NT2/D1 (cell line): ENCODE measurements around the gene DLG2.
A peak's percentile ranks its signal among the peaks of the same experiment; 100 is the strongest.

ENCODE experiments used
- DNase-seq: peaks from one replicate; pipeline ENCODE4 v3.0.0-alpha.2; 2011; ENCODE audit warnings: low read depth, low spot score
- H3K27me3 ChIP-seq: 2 replicates; pipeline ENCODE4 v1.6.0; 2011; ENCODE audit warnings: mild to moderate bottlenecking; ENCODE audit not compliant: insufficient read length, insufficient read depth
- H3K36me3 ChIP-seq: 2 replicates; pipeline ENCODE4 v1.6.1; 2011; ENCODE audit warnings: mild to moderate bottlenecking, low read length, mixed read lengths; ENCODE audit not compliant: insufficient read depth, insufficient read length
- H3K4me1 ChIP-seq: 2 replicates; pipeline ENCODE4 v1.5.1; 2011; ENCODE audit not compliant: insufficient read depth, insufficient read length
- H3K4me3 ChIP-seq: 2 replicates; pipeline ENCODE4 v1.5.1; 2011; ENCODE audit warnings: low read depth; ENCODE audit not compliant: insufficient read length
- H3K9ac ChIP-seq: 2 replicates; pipeline ENCODE4 v1.6.0; 2011; ENCODE audit warnings: low read depth; ENCODE audit not compliant: insufficient read length
- H3K9me3 ChIP-seq: 2 replicates; pipeline ENCODE4 v1.5.1; 2011; ENCODE audit warnings: mild to moderate bottlenecking, low read length; ENCODE audit not compliant: insufficient read depth
- SUZ12 ChIP-seq: IDR thresholded peaks from 2 replicates; pipeline ENCODE4 v1.6.1; 2011; ENCODE audit not compliant: insufficient read length, insufficient read depth; ENCODE audit errors: extremely low read depth
- YY1 ChIP-seq: IDR thresholded peaks from 2 replicates; pipeline ENCODE4 v1.6.1; 2011; ENCODE audit not compliant: insufficient read length, insufficient read depth
- ZNF274 ChIP-seq: IDR thresholded peaks from 2 replicates; pipeline ENCODE4 v1.6.1; 2011; ENCODE audit warnings: mild to moderate bottlenecking, low read depth, low read length

Gene DLG2

GRCh38 chr11:84560206-84560605, 1066.9 kb downstream of the DLG2 start:
- TF ChIP-seq SUZ12 (no peak), ZNF274 (no peak), YY1 (no peak)
- Histone ChIP-seq H3K36me3 (no peaks in the 10 kb centered on the region), H3K4me3 (no peak overlapping the region), H3K9me3 (no peaks in the 10 kb centered on the region), H3K27me3 (no peaks in the 10 kb centered on the region), H3K9ac (no peak overlapping the region), H3K4me1 (no peaks in the 10 kb centered on the region)
- no peak for DNase-seq

- DNase-seq = peak; percentile 33
- no peak overlapping the region for H3K9ac ChIP-seq
- TF ChIP-seq SUZ12 (no peak), ZNF274 (no peak), YY1 (no peak)
- H3K4me3 ChIP-seq = no peak overlapping the region
- no peaks in the 10 kb centered on the region for H3K36me3 ChIP-seq
- H3K27me3 ChIP-seq = no peaks in the 10 kb centered on the region
- no peaks in the 10 kb centered on the region for H3K4me1 ChIP-seq
- no peaks in the 10 kb centered on the region for H3K9me3 ChIP-seq
These were observed 1068.8 kb downstream of the DLG2 start for GRCh38 chr11:84558085-84558905.

GRCh38 chr11:84552791-84553190, 1074.4 kb downstream of the DLG2 start:
- Histone ChIP-seq H3K9me3 (no peaks in the 10 kb centered on the region), H3K36me3 (no peaks in the 10 kb centered on the region), H3K9ac (no peak overlapping the region), H3K4me1 (no peaks in the 10 kb centered on the region), H3K4me3 (no peak overlapping the region), H3K27me3 (no peaks in the 10 kb centered on the region)
- TF ChIP-seq ZNF274 (no peak), YY1 (no peak), SUZ12 (no peak)
- DNase-seq = no peak

- TF ChIP-seq ZNF274 = no peak
- TF ChIP-seq SUZ12 = no peak
- TF ChIP-seq YY1 = no peak
- Histone ChIP-seq H3K27me3 (no peaks in the 10 kb centered on the region), H3K36me3 (no peaks in the 10 kb centered on the region), H3K9ac (no peak overlapping the region), H3K4me3 (no peak overlapping the region), H3K4me1 (no peaks in the 10 kb centered on the region), H3K9me3 (no peaks in the 10 kb centered on the region)
- no peak for DNase-seq
These were observed 1077.9 kb downstream of the DLG2 start for GRCh38 chr11:84549217-84549616.

- Histone ChIP-seq H3K4me1 (no peaks in the 10 kb centered on the region), H3K9me3 (no peaks in the 10 kb centered on the region), H3K4me3 (no peak overlapping the region), H3K27me3 (no peaks in the 10 kb centered on the region), H3K36me3 (no peaks in the 10 kb centered on the region), H3K9ac (no peak overlapping the region)
- no peak for DNase-seq
- TF ChIP-seq SUZ12 = no peak
- TF ChIP-seq ZNF274 = no peak
- no peak for TF ChIP-seq YY1
These were observed 1082.6 kb downstream of the DLG2 start for GRCh38 chr11:84544566-84544965.

- TF ChIP-seq SUZ12 (no peak), ZNF274 (no peak)
- no peaks in the 10 kb centered on the region for H3K27me3 ChIP-seq
- no peak overlapping the region for H3K9ac ChIP-seq
- no peaks in the 10 kb centered on the region for H3K4me1 ChIP-seq
- H3K4me3 ChIP-seq = no peak overlapping the region
- no peaks in the 10 kb centered on the region for H3K36me3 ChIP-seq
- DNase-seq = peak; percentile 49
- H3K9me3 ChIP-seq = no peaks in the 10 kb centered on the region
These were observed 1083.6 kb downstream of the DLG2 start for GRCh38 chr11:84543367-84544159.

GRCh38 chr11:84541731-84542340, 1085.3 kb downstream of the DLG2 start:
- Histone ChIP-seq H3K4me3 (no peak overlapping the region), H3K4me1 (no peaks in the 10 kb centered on the region), H3K27me3 (no peaks in the 10 kb centered on the region), H3K36me3 (no peaks in the 10 kb centered on the region), H3K9ac (no peak overlapping the region), H3K9me3 (no peaks in the 10 kb centered on the region)
- no peak for DNase-seq
- no peak for TF ChIP-seq YY1
- no peak for TF ChIP-seq ZNF274
- TF ChIP-seq SUZ12 = no peak
